ENCODE measurements around the gene BLTP1.

DNA sequence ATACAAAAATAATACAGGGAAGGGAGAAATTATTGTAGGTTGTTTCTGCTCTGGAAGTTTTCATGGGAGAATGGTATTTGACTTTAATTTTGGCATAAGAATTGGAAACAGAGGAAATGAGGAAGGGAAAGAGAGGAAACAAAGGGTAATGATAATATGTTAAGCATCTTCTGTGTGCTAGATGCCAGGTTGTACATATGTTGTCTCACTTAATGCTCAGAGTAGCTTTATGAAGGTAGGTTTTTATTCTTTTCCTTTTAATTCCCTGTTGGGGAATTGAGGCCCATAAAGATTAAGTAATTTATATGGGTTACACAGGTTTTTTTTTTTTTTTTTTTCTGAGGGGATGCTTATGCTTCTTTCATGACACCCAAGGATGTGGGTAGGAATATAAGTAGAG, 19.2 kb downstream of the BLTP1 start:
- no peak for TF ChIP-seq EZH2phosphoT487 (conservative IDR thresholded peaks at IDR 0.05; ENCODE audit: low read length)
- TF ChIP-seq, protein P1, sequence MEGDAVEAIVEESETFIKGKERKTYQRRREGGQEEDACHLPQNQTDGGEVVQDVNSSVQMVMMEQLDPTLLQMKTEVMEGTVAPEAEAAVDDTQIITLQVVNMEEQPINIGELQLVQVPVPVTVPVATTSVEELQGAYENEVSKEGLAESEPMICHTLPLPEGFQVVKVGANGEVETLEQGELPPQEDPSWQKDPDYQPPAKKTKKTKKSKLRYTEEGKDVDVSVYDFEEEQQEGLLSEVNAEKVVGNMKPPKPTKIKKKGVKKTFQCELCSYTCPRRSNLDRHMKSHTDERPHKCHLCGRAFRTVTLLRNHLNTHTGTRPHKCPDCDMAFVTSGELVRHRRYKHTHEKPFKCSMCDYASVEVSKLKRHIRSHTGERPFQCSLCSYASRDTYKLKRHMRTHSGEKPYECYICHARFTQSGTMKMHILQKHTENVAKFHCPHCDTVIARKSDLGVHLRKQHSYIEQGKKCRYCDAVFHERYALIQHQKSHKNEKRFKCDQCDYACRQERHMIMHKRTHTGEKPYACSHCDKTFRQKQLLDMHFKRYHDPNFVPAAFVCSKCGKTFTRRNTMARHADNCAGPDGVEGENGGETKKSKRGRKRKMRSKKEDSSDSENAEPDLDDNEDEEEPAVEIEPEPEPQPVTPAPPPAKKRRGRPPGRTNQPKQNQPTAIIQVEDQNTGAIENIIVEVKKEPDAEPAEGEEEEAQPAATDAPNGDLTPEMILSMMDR (IDR thresholded peaks at IDR 0.05; ENCODE audit: insufficient read depth, low read length, poor library complexity, severe bottlenecking): no peak

Measured in SU-DHL-6 (cell line).